HG03354 (cell line): ENCODE data around the gene OR4D11.
A peak's percentile ranks its signal among the peaks of the same experiment; 100 is the strongest.
"Not testable (repeated sequence)": the region's sequence is repeated elsewhere in the genome, so short reads cannot be mapped to it uniquely, and the experiment has no call there.

ENCODE experiments used
- ATAC-seq: cut with Tn5 transposase; IDR thresholded peaks from one replicate; pipeline ENCODE4 v1.9.1; 2021; ENCODE audit warnings: mild to moderate bottlenecking; ENCODE audit not compliant: unreplicated experiment, poor library complexity, severe bottlenecking

The OR4D11 gene

GRCh38 chr11:59545179-59546020, 42.0 kb downstream of the OR4D11 start:
- ATAC-seq: no peak

- not testable (repeated sequence) for ATAC-seq
These were observed 44.4 kb downstream of the OR4D11 start for GRCh38 chr11:59547605-59548308.

- no peak for ATAC-seq
These were observed 44.9 kb downstream of the OR4D11 start for GRCh38 chr11:59548309-59548656.

GRCh38 chr11:59550368-59550841, 47.0 kb downstream of the OR4D11 start:
- peak; percentile 93 for ATAC-seq

GRCh38 chr11:59550842-59551658, 47.7 kb downstream of the OR4D11 start:
- peak; percentile 42 for ATAC-seq

- ATAC-seq: no peak
These were observed 48.5 kb downstream of the OR4D11 start for GRCh38 chr11:59551659-59552521.

GRCh38 chr11:59552844-59553243, 49.5 kb downstream of the OR4D11 start:
- no peak for ATAC-seq

- no peak for ATAC-seq
These were observed 49.9 kb downstream of the OR4D11 start for GRCh38 chr11:59553323-59553722.
